ENCODE results near the gene MAJIN. TPM values are rescaled to one million over a fixed set of nuclear protein-coding genes. Genes with fewer than 3 reads are reported as not detected.
A peak's percentile ranks its signal among the peaks of the same experiment; 100 is the strongest.

The MAJIN gene
- total and polyA plus RNA-seq, 10 of the 15 experiments (the other 5 are each of a cell fraction or from before 2014, with no cell fraction given) = 0.10 TPM; not detected in 9

GRCh38 chr11:64916775-64917662 is 54.9 kb downstream of the MAJIN start, which contains the start of gene ATG2A (continued):
- no peak for TF ChIP-seq PRDM15 (CRISPR knock-in tag; IDR thresholded peaks at IDR 0.05)
- no peak for TF ChIP-seq RBBP5 (conservative IDR thresholded peaks at IDR 0.05)
- peak; percentile 81 for TF ChIP-seq NR2C1 (IDR thresholded peaks at IDR 0.05)
- TF ChIP-seq CEBPZ (IDR thresholded peaks at IDR 0.05; ENCODE audit: low read depth, low read length) = no peak
- peak; percentile 35; the same call in 1 of the 2 replicates for TF ChIP-seq ATF7 (IDR thresholded peaks at IDR 0.05; ENCODE audit: low read depth)
- no peak for TF ChIP-seq BCL3 (IDR thresholded peaks at IDR 0.05; ENCODE audit: borderline replicate concordance, insufficient read depth, low read depth, low read length, poor library complexity, severe bottlenecking)
- TF ChIP-seq RELA (IDR thresholded peaks at IDR 0.05; ENCODE audit: borderline replicate concordance, partially characterized antibody) = no peak
- TF ChIP-seq ZBTB40 (IDR thresholded peaks at IDR 0.05; ENCODE audit: borderline replicate concordance) = no peak
- TF ChIP-seq TCF3 (IDR thresholded peaks at IDR 0.05; ENCODE audit: borderline replicate concordance, insufficient read depth, low read depth, low read length) = no peak
- TF ChIP-seq ZBTB11 (CRISPR knock-in tag; IDR thresholded peaks at IDR 0.05) = no peak
- peak; percentile 94 for TF ChIP-seq SP1 (IDR thresholded peaks at IDR 0.05; ENCODE audit: low read depth, low read length)
